ENCODE results near the gene DIP2C. TPM values are rescaled to one million over a fixed set of nuclear protein-coding genes. Genes with fewer than 3 reads are reported as not detected.

DIP2C gene
- total RNA-seq, 3 donors from 2014 or later = 8.0 to 72.0 (median 8.5) TPM

- no peaks in the 10 kb centered on the region for H3K9me3 ChIP-seq
- DNase-seq (no peak), ATAC-seq (no peak)
- no peaks in the 10 kb centered on the region for H3K36me3 ChIP-seq (ENCODE audit: low read depth)
- no peaks in the 10 kb centered on the region for H3K4me1 ChIP-seq (ENCODE audit: low read depth)
- no peak for TF ChIP-seq CTCF (IDR thresholded peaks at IDR 0.05)
- intact Hi-C loops (cut with DNase I, micrococcal nuclease) = no loop called here
- no peak overlapping the region for H3K4me3 ChIP-seq
Measured at GRCh38 chr10:727162-727790, 37.8 kb upstream of the DIP2C start.

GRCh38 chr10:725786-726185 lies 36.3 kb upstream of the DIP2C start:
- TF ChIP-seq CTCF (IDR thresholded peaks at IDR 0.05) = no peak
- Histone ChIP-seq H3K4me3 (no peak overlapping the region), H3K9me3 (no peaks in the 10 kb centered on the region), H3K4me1 (ENCODE audit: low read depth) (no peaks in the 10 kb centered on the region), H3K36me3 (ENCODE audit: low read depth) (no peaks in the 10 kb centered on the region)
- intact Hi-C loops (cut with DNase I, micrococcal nuclease) = no loop called here
- no peak for ATAC-seq
- no peak for DNase-seq

- no peaks in the 10 kb centered on the region for H3K9me3 ChIP-seq
- no peaks in the 10 kb centered on the region for H3K36me3 ChIP-seq (ENCODE audit: low read depth)
- intact Hi-C loops (cut with DNase I, micrococcal nuclease) = no loop called here
- no peak for TF ChIP-seq CTCF (IDR thresholded peaks at IDR 0.05)
- H3K4me1 ChIP-seq (ENCODE audit: low read depth) = no peaks in the 10 kb centered on the region
- DNase-seq = no peak
- no peak overlapping the region for H3K4me3 ChIP-seq
- no peak for ATAC-seq
Measured at GRCh38 chr10:725302-725701, 35.8 kb upstream of the DIP2C start.

- no peak overlapping the region for H3K4me3 ChIP-seq
- H3K4me1 ChIP-seq (ENCODE audit: low read depth) = no peaks in the 10 kb centered on the region
- TF ChIP-seq CTCF (IDR thresholded peaks at IDR 0.05) = no peak
- intact Hi-C loops (cut with DNase I, micrococcal nuclease) = no loop called here
- DNase-seq (no peak), ATAC-seq (no peak)
- no peaks in the 10 kb centered on the region for H3K9me3 ChIP-seq
- H3K36me3 ChIP-seq (ENCODE audit: low read depth) = no peaks in the 10 kb centered on the region
Measured at GRCh38 chr10:723973-724372, 34.5 kb upstream of the DIP2C start.

GRCh38 chr10:722281-723060 lies 33.0 kb upstream of the DIP2C start:
- Histone ChIP-seq H3K9me3 (no peaks in the 10 kb centered on the region), H3K4me3 (no peak overlapping the region), H3K4me1 (ENCODE audit: low read depth) (no peaks in the 10 kb centered on the region), H3K36me3 (ENCODE audit: low read depth) (no peaks in the 10 kb centered on the region)
- DNase-seq = no peak
- intact Hi-C loops (cut with DNase I, micrococcal nuclease) = no loop called here
- TF ChIP-seq CTCF (IDR thresholded peaks at IDR 0.05) = no peak
- no peak for ATAC-seq

Data from mucosa of descending colon (tissue), 3 donors.